ENCODE measurements around the gene EDDM3A. TPM values are rescaled to one million over a fixed set of nuclear protein-coding genes. Genes with fewer than 3 reads are reported as not detected.

The EDDM3A gene
- total RNA-seq, 1 donor from 2014 or later, result not detected

DNA sequence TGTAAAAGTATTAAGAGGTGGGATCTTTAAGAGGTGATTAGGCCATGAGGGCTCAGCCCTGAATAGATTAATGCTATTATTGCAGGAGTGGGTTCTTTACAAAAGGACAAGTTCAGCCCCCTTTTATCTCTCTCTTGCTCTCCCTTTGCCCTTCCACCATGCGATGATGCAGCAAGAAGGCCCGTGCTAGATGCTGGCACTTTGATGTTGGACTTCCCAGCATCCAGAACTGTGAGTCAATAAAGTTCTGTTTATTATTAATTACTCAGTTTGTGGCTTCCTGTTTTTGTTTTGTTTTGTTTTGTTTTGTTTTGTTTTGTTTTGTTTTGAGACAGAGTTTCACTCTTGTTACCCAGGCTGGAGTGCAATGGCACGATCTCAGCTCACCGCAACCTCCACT lies 46.9 kb downstream of the EDDM3A start:
- Histone ChIP-seq H3K27me3 (ENCODE audit: low read depth) (no peaks in the 10 kb centered on the region), H3K9me3 (replicated peaks) (no peaks in the 10 kb centered on the region), H3K27ac (replicated peaks) (no peak overlapping the region), H3K4me3 (no peak overlapping the region), H3K4me1 (peaks cover 26% of the 10 kb centered on the region), H3K36me3 (no peaks in the 10 kb centered on the region)
- intact Hi-C loops (cut with micrococcal nuclease), result no loop called here
- no peak for DNase-seq
- TF ChIP-seq, protein P1, sequence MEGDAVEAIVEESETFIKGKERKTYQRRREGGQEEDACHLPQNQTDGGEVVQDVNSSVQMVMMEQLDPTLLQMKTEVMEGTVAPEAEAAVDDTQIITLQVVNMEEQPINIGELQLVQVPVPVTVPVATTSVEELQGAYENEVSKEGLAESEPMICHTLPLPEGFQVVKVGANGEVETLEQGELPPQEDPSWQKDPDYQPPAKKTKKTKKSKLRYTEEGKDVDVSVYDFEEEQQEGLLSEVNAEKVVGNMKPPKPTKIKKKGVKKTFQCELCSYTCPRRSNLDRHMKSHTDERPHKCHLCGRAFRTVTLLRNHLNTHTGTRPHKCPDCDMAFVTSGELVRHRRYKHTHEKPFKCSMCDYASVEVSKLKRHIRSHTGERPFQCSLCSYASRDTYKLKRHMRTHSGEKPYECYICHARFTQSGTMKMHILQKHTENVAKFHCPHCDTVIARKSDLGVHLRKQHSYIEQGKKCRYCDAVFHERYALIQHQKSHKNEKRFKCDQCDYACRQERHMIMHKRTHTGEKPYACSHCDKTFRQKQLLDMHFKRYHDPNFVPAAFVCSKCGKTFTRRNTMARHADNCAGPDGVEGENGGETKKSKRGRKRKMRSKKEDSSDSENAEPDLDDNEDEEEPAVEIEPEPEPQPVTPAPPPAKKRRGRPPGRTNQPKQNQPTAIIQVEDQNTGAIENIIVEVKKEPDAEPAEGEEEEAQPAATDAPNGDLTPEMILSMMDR (IDR thresholded peaks at IDR 0.05; ENCODE audit: borderline replicate concordance), result no peak

DNA sequence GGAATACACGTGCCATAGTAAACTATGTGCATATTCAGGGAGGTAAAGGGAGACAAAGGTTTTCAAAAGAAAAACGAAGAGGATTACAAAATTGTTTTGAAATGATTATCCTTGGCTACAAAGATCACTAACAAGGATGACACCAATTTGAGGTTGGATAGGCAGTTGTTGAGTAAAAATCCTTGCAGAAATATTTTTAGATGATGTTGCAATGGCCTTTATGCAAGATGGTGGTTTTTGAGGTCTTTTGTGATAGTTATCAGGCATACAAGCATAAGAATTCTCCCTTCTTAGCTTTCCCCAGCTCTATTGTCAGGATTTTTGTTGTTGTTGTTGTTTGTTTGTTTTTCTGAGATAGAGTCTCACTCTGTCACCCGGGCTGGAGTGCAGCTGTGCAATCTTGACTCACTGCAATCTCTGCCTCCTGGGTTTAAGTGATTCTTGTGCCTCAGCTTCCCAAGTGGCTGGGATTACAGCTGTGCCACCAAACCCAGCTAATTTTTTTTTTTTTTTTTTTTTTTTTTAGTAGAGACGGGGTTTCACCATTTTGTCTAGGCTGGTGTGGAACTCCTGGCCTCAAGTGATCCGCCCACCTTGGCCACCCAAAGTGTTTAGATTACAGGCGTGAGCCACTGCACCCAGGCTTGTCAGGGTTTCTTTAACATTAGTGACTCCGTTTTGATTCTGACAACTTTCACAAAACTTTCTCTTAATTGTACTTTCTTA lies 49.1 kb downstream of the EDDM3A start:
- intact Hi-C loops (cut with micrococcal nuclease), result no loop called here
- Histone ChIP-seq H3K4me3 (no peak overlapping the region), H3K9me3 (replicated peaks) (no peaks in the 10 kb centered on the region), H3K4me1 (peaks cover 36% of the 10 kb centered on the region), H3K27me3 (ENCODE audit: low read depth) (no peaks in the 10 kb centered on the region), H3K36me3 (no peaks in the 10 kb centered on the region), H3K27ac (replicated peaks) (no peak overlapping the region)
- DNase-seq, result no peak
- TF ChIP-seq, protein P1 (IDR thresholded peaks at IDR 0.05; ENCODE audit: borderline replicate concordance), result no peak

DNA sequence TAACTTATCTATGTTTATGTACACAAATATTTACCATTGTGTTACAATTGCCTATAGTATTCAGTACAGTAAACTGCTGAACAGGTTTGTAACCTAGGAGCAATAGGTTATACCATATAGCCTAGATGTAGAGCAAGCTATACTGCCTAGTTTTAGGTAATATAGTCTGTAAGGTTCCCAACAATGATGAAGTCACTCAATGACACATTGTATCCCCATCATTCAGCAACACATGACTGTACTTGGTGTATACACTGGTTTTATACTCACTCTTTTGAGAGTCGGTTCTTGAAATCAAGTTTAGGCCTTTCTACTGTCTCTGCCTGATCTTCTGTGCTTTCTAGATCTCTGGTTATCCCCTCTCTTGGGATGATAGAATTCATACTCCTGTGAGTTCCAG lies 51.5 kb downstream of the EDDM3A start:
- DNase-seq, result no peak
- Histone ChIP-seq H3K36me3 (no peaks in the 10 kb centered on the region), H3K27me3 (ENCODE audit: low read depth) (no peaks in the 10 kb centered on the region), H3K27ac (replicated peaks) (peak overlapping the region; percentile 79), H3K4me3 (no peak overlapping the region), H3K9me3 (replicated peaks) (no peaks in the 10 kb centered on the region), H3K4me1 (peaks cover 48% of the 10 kb centered on the region)
- TF ChIP-seq, protein P1 (IDR thresholded peaks at IDR 0.05; ENCODE audit: borderline replicate concordance), result no peak
- intact Hi-C loops (cut with micrococcal nuclease), result no loop called here

Other genes starting within 250 kb of the EDDM3A start
- not detected for gene RNASE10, start 240.3 kb upstream of the EDDM3A start, total RNA-seq
- not detected for gene RNASE9, start 184.8 kb upstream of the EDDM3A start, total RNA-seq
- gene RNASE11, start 157.9 kb upstream of the EDDM3A start, total RNA-seq, result not detected
- not detected for gene RNASE12, start 154.5 kb upstream of the EDDM3A start, total RNA-seq
- not detected for gene OR6S1, start 104.2 kb upstream of the EDDM3A start, total RNA-seq
- 9.0 TPM for gene RNASE4, start 61.3 kb upstream of the EDDM3A start, total RNA-seq
- 3.7 TPM for gene ANG, start 57.1 kb upstream of the EDDM3A start, total RNA-seq
- gene EDDM3B, start 22.5 kb downstream of the EDDM3A start, total RNA-seq, result not detected
- 5.7 TPM for gene RNASE6, start 35.4 kb downstream of the EDDM3A start, total RNA-seq
- 294 TPM for gene RNASE1, start 57.0 kb downstream of the EDDM3A start, total RNA-seq
- not detected for gene RNASE3, start 145.5 kb downstream of the EDDM3A start, total RNA-seq
- 1.3 TPM for gene RNASE2, start 209.6 kb downstream of the EDDM3A start, total RNA-seq
- 37.3 TPM for gene METTL17, start 244.1 kb downstream of the EDDM3A start, total RNA-seq